ENCODE measurements around the gene PKDREJ.
"Not testable (repeated sequence)": the region's sequence is repeated elsewhere in the genome, so short reads cannot be mapped to it uniquely, and the experiment has no call there.

The PKDREJ gene

GRCh38 chr22:46263216-46263590, at the start of gene PKDREJ:
Gene PKDREJ, minus strand, starts transcription at chr22:46263343. Its CDS starts 21 bp downstream, at chr22:46263322.
- DNase-seq: no peak

GRCh38 chr22:46312848-46313247, 49.7 kb upstream of the PKDREJ start:
- DNase-seq: not testable (repeated sequence)

GRCh38 chr22:46312056-46312455, 48.9 kb upstream of the PKDREJ start:
- no peak for DNase-seq

DNA sequence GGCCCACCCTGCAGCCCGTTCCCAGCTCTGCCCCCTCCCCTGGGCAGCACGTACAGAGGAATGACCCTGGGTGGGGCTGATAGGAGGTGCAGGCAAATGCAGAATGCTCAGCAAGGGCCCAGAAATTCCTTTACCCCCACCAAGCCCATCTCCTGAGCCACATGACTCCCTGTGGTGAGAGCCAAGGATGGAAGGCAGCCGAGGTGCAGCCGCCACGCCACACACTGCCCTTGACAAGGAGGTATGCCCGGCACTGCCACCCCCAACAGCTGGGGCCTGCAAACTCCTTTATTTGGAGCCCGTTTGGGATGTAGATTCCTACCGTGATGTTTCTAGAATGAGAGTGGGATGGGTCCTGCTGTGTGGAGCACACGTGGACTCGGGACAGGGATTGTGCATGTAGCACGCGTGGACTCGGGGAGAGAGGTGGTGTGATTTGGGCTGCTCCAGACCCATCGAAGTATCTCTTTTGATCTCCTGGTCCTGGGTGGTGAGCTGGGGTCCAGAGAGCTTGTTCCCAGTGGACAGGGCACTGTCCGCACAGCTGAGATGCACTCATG, 46.5 kb upstream of the PKDREJ start:
- no peak for DNase-seq

- DNase-seq: no peak
Observed at GRCh38 chr22:46308283-46308988, 45.3 kb upstream of the PKDREJ start.

GRCh38 chr22:46303347-46303965, 40.3 kb upstream of the PKDREJ start:
- peak; percentile 28 for DNase-seq

DNA sequence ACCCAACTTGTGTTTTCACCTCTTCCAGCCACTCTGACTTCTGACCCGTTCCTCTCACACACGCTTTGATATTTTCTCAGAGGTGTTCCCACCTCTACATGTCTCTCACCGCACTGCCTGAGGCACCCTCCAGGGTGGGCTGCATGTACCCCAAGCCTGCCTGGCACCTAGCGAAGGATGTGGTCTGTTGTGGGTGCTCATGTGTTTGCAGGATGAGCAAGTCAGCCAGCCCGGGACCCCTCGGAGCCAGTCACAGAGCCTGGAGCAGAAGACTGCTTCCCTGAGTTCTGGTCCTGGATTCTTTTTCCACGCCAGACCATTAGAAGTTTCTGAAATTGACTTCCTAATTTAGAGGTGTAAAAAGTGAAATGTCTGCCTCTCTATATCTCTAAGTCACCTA, 37.3 kb upstream of the PKDREJ start:
- no peak for DNase-seq

DNA sequence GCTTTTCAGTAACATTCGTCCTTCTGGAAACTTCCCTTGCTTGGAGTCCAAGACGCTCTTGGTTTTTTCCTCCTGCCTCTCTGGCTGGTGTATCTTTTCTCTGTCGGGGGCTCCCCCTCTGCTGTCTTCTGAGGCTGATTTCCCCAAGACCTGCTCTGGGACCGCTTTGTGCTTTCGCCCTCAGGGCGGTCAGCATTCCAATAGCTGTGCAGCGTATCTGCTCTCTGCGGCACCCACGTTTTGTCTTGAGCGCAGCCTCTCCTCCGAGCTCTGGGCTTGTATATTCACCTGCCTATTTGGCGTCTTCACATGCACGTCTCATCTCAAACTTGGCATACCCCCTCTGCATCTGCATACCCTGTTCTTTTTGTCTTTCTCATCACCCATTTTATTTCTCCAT, 36.0 kb upstream of the PKDREJ start:
- no peak for DNase-seq

- DNase-seq: peak; percentile 68
Observed at GRCh38 chr22:46297151-46297812, 34.1 kb upstream of the PKDREJ start.

GRCh38 chr22:46296257-46297150, 33.4 kb upstream of the PKDREJ start, which contains the start of gene GTSE1:
Gene GTSE1, plus strand, starts transcription at chr22:46296870. Its CDS starts 531 bp downstream, at chr22:46297401.
- peak; percentile 98 for DNase-seq

- DNase-seq: no peak
Observed at GRCh38 chr22:46295277-46295971, 32.3 kb upstream of the PKDREJ start.

DNA sequence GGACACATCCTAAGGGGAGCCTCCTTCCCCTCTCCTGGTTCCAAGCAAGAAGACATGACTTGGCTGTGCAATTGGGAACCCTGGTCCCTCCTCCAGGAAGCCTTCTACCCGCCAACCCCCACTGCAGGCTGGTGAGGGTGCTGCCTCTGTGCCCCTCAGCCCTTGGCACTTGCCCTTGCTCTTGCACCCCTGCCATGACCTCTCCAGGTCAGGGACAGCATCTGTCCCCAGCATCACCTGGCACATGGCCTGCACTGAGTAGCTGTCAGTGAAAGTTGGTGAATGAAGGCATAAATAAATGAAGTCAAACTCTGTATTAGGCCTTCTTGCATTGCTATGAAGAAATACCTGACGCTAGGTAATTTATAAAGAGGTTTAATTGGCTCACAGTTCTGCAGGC, 31.6 kb upstream of the PKDREJ start:
- no peak for DNase-seq

GRCh38 chr22:46293577-46294260, 30.6 kb upstream of the PKDREJ start:
- DNase-seq: peak; percentile 79

GRCh38 chr22:46292732-46293131, 29.6 kb upstream of the PKDREJ start:
- no peak for DNase-seq

GRCh38 chr22:46292173-46292572, 29.0 kb upstream of the PKDREJ start:
- no peak for DNase-seq

GRCh38 chr22:46290843-46291785, 28.0 kb upstream of the PKDREJ start:
- no peak for DNase-seq

- DNase-seq: no peak
Observed at GRCh38 chr22:46290121-46290842, 27.1 kb upstream of the PKDREJ start.

GRCh38 chr22:46289244-46289891, 26.2 kb upstream of the PKDREJ start:
- DNase-seq: no peak

DNA sequence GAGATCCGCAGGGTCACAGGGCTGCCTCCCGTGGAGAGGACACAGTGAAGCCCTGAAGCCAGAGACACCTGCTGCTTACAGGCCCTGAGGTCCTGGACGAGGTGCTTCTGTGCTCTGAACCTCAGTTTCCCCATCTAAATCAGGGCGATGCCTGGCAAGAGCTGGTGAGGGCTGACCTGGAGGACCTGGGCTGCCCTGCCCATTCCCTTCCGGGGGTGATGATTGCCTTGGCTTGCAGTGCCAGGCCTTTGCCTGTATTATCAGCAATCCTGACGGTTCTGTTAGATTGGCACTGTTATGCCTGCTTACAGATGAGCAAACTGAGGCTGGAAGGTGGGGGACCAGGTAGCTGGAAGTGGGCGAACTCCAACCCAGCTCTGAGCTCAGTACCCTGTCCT, 25.7 kb upstream of the PKDREJ start:
- no peak for DNase-seq

Data from fibroblast of skin of right biceps (primary cell).